Esophagus squamous epithelium (tissue), 5 donors: Measurements from ENCODE around the gene PRKCE. TPM values are rescaled to one million over a fixed set of nuclear protein-coding genes. Genes with fewer than 3 reads are reported as not detected.

Source experiments
- DNase-seq: peaks from one replicate; lab custom pipeline; 2025; lab: John Stamatoyannopoulos, UW
- H3K27ac ChIP-seq, 4 donors: fragments of 200-600 bp; sonication (generic); one replicate each; pipeline ENCODE4 v1.5.1; 2016 to 2019; ENCODE audit warnings: mild to moderate bottlenecking in 1 of 4
- H3K27me3 ChIP-seq, 4 donors: fragments of 200-600 bp; sonication (generic); 1 replicate in 3 of 4; 2 replicates in 1 of 4; pipeline versions ENCODE4 v1.5.1 to v1.6.0; 2017 to 2021; ENCODE audit warnings: antibody characterized with exemption in 1 of 4
- H3K36me3 ChIP-seq, 3 donors: fragments of 200-600 bp; sonication (generic); one replicate each; pipeline ENCODE4 v1.5.1; 2016 to 2019
- H3K4me1 ChIP-seq, 3 donors: fragments of 200-600 bp; sonication (generic); one replicate each; pipeline ENCODE4 v1.5.1; 2017 to 2019
- H3K4me3 ChIP-seq, 4 donors: fragments of 200-600 bp; sonication (generic); 1 replicate in 3 of 4; 2 replicates in 1 of 4; pipeline ENCODE4 v1.5.1; 2016 to 2019; ENCODE audit warnings: mild to moderate bottlenecking in 2 of 4, moderate library complexity in 1 of 4
- H3K9me3 ChIP-seq, 3 donors: fragments of 200-600 bp; sonication (generic); one replicate each; pipeline ENCODE4 v1.5.1; 2016 to 2019
- POLR2A ChIP-seq, 4 donors: fragments of 450-650 bp; IDR thresholded peaks; one replicate each; pipeline ENCODE4 v1.6.1; 2017; ENCODE audit warnings: antibody characterized with exemption in 4 of 4, mild to moderate bottlenecking in 4 of 4, moderate library complexity in 3 of 4
- WGBS, 2 donors: methylation state at CpG; one replicate each; pipeline ENCODE4 v1.1.5; 2018; 5-methylcytosine and 5-hydroxymethylcytosine counted together
- intact Hi-C: fragments of 100-400 bp; cut with DNase I; formaldehyde crosslinking; loops from one replicate; pipeline ENCODE4 v1.15.0; 2022
- total RNA-seq, 4 donors: library from RNA; depleted of rRNA; stranded (reverse); fragments of >200 nt; gene quantifications; one replicate each; pipeline ENCODE4 v1.1.0, GENCODE V29; 2016
- TF ChIP-seq, protein P1 (sequence below), 6 experiments: fragments of 450-650 bp in 4 of 6; fragments of 200-600 bp in 2 of 6; sonication (generic) in 2 of 6; IDR thresholded peaks; one replicate each; pipeline ENCODE4 v1.5.1; 2016 to 2019; ENCODE audit warnings: antibody characterized with exemption in 6 of 6, mild to moderate bottlenecking in 4 of 6, moderate library complexity in 4 of 6
- donor health status: DM: yes; HTN: yes; CAD: no.

Gene PRKCE
- total RNA-seq, 4 donors from 2014 or later: 6.5 to 13.7 (median 9.9) TPM

DNA sequence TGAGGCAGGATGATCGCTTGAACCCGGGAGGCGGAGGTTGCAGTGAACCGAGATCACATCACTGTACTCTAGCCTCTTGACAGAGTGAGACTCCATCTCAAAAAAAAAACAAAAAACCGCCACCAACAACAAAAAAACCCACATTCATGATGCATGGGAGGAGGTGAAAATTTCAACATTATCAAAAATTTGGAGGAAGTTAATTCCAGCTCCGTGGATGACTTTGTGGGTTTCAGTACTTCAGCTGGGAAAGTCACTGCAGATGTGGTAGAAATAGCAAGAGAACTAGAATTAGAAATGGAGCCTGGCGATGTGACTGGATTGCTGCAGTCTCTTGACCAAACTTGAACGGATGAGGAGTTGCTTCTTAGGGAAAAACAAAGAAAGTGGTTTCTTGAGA lies 74.3 kb downstream of the PRKCE start:
- Histone ChIP-seq H3K27ac (no peak overlapping the region), H3K9me3 (no peaks in the 10 kb centered on the region), H3K4me3 (no peak overlapping the region), H3K36me3 (no peaks in the 10 kb centered on the region), H3K27me3 (no peaks in the 10 kb centered on the region), H3K4me1 (peaks cover 0 to 33% (median 0%) of the 10 kb centered on the region in 3 donors)
- TF ChIP-seq, protein P1, sequence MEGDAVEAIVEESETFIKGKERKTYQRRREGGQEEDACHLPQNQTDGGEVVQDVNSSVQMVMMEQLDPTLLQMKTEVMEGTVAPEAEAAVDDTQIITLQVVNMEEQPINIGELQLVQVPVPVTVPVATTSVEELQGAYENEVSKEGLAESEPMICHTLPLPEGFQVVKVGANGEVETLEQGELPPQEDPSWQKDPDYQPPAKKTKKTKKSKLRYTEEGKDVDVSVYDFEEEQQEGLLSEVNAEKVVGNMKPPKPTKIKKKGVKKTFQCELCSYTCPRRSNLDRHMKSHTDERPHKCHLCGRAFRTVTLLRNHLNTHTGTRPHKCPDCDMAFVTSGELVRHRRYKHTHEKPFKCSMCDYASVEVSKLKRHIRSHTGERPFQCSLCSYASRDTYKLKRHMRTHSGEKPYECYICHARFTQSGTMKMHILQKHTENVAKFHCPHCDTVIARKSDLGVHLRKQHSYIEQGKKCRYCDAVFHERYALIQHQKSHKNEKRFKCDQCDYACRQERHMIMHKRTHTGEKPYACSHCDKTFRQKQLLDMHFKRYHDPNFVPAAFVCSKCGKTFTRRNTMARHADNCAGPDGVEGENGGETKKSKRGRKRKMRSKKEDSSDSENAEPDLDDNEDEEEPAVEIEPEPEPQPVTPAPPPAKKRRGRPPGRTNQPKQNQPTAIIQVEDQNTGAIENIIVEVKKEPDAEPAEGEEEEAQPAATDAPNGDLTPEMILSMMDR (IDR thresholded peaks at IDR 0.05): no peak
- TF ChIP-seq POLR2A (IDR thresholded peaks at IDR 0.05): no peak
- intact Hi-C loops: no loop called here
- 82 to 90% methylated on average over 8 of the region's 8 CpGs for WGBS, 2 donors
- DNase-seq: no peak

DNA sequence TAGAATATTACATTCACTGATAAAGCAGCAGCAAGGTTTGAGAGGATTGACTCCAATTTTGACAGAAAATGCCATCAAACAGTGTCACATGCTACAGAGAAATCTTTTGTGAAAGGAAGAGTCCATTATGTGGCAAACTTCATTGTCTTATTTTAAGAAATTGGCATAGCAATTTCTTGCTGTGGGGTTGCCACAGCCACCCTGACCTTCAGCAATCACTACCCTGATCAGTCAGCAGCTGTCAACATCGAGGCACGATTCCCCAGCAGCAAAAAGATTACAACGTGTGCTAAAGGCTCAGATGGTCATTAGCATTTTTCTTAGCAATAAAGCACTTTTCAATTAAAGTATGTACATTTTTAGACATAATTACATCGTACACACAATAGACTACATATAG lies 74.7 kb downstream of the PRKCE start:
- WGBS, 2 donors: 77 to 80% methylated on average over 4 of the region's 4 CpGs
- Histone ChIP-seq H3K36me3 (no peaks in the 10 kb centered on the region), H3K27me3 (no peaks in the 10 kb centered on the region), H3K4me3 (no peak overlapping the region), H3K9me3 (no peaks in the 10 kb centered on the region), H3K27ac (no peak overlapping the region), H3K4me1 (peaks cover 0 to 29% (median 0%) of the 10 kb centered on the region in 3 donors)
- DNase-seq: no peak
- TF ChIP-seq, protein P1 (IDR thresholded peaks at IDR 0.05): no peak
- intact Hi-C loops: no loop called here

DNA sequence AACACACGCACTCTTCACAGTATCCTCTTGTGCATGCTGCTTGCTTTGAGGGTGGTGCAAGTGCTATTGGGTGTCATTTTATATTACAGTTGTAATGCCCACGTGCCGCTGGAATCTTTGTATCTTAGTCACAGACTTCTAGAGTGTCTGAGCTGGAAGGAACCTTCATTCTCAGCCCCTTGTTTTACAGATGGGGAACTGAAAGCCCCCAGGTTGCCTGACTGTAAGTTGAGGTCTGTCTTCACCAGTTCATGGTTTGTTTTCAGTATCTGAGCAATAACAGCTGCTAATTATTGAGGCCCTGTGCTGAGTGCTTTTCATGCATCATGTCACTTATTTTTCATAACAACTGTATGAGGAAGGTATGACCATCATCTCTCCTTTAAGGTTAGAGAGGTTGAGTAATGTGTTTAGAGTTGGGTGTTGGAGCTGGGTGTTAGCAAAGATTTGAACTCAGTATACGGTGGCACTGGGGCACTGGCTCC lies 77.0 kb downstream of the PRKCE start:
- Histone ChIP-seq H3K27me3 (no peaks in the 10 kb centered on the region), H3K4me3 (no peak overlapping the region), H3K9me3 (no peaks in the 10 kb centered on the region), H3K4me1 (peaks cover 0 to 11% (median 0%) of the 10 kb centered on the region in 3 donors), H3K36me3 (no peaks in the 10 kb centered on the region), H3K27ac (no peak overlapping the region)
- no peak for DNase-seq
- WGBS, 2 donors: 84 to 95% methylated on average over 4 of the region's 4 CpGs
- intact Hi-C loops: no loop called here
- no peak for TF ChIP-seq POLR2A (IDR thresholded peaks at IDR 0.05)
- TF ChIP-seq, protein P1 (IDR thresholded peaks at IDR 0.05): no peak

DNA sequence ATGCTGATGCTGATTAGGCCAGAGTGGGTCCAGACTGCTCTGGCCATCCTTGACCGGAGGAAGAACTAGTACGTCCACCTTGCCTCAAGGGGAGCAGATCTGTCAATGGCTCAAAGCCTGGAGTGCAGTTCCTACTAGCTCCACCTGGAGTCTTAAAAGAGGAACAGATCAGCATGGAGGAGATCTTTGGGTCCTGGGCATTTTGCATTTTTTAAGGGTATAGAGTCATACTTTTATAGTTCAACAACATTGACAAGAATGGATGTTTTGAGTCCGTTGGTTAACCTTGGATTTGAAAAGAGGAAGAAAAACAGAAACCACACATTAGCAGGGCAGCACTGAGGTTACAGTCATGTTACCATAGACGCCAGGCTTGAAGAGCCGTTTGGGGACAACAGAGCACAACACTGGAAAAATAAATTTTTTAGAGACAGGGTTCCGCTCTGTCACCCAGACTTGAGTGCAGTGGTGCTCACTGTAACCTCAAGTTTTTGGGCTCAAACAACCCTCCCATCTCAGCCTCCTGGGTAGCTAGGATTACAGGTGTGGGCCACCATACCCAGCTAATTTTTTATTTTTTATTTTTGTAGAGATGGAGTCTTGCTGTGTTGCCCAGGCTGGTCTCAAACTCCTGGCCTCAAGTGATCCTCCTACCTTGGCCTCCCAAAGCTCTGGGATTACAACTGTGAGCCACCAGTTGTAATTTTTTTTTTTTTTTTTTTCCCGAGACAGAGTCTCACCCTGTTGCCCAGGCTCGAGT lies 78.5 kb downstream of the PRKCE start:
- Histone ChIP-seq H3K4me3 (no peak overlapping the region), H3K36me3 (no peaks in the 10 kb centered on the region), H3K27me3 (no peaks in the 10 kb centered on the region), H3K4me1 (no peaks in the 10 kb centered on the region), H3K27ac (no peak overlapping the region), H3K9me3 (no peaks in the 10 kb centered on the region)
- intact Hi-C loops: no loop called here
- 81 to 83% methylated on average over 5 to 8 of the region's 8 CpGs for WGBS, 2 donors
- DNase-seq: no peak
- no peak for TF ChIP-seq POLR2A (IDR thresholded peaks at IDR 0.05)
- TF ChIP-seq, protein P1 (IDR thresholded peaks at IDR 0.05): peak in 4 of 6 experiments; percentile 5 to 44 (median 34)

DNA sequence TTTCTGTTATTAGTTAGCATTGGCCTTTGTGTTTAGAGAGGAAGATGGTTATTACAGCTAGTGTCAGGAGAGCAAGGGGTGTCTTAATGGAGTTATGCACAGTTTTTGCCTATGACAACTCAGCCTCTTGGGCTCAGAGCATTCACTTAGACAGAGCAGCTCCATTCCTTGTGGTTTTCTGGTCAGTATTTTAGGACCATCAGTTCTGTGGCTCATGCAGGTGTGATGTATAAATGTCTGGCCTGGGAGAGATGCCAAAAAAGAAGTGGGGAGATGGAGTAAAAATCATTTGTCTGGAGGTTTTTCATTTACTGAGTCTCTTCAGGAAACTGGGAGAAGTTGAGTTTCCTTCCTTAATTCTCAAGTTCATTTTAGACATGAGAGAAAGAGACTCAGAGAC lies 79.7 kb downstream of the PRKCE start:
- H3K9me3 ChIP-seq: no peaks in the 10 kb centered on the region
- DNase-seq: no peak
- no peak overlapping the region for H3K4me3 ChIP-seq
- intact Hi-C loops: no loop called here
- TF ChIP-seq POLR2A (IDR thresholded peaks at IDR 0.05): no peak
- TF ChIP-seq, protein P1 (IDR thresholded peaks at IDR 0.05): no peak
- H3K4me1 ChIP-seq: no peaks in the 10 kb centered on the region
- no peaks in the 10 kb centered on the region for H3K27me3 ChIP-seq
- no peaks in the 10 kb centered on the region for H3K36me3 ChIP-seq
- H3K27ac ChIP-seq: no peak overlapping the region
